Loucy (cell line): Measurements from ENCODE around the gene FOXK1.

Source experiments
- CTCF ChIP-seq: fragments of 200-600 bp; sonication (generic); conservative IDR thresholded peaks from 2 replicates; pipeline ENCODE4 v1.5.1; 2014; ENCODE audit warnings: mild to moderate bottlenecking, antibody characterized with exemption, low read length
- EZH2phosphoT487 ChIP-seq: fragments of 200-600 bp; IDR thresholded peaks from 2 replicates; pipeline ENCODE4 v1.6.1; 2018; ENCODE audit warnings: antibody characterized with exemption, mild to moderate bottlenecking, moderate library complexity, borderline replicate concordance

GRCh38 chr7:4747013-4747412, 64.9 kb downstream of the FOXK1 start:
- TF ChIP-seq CTCF (no peak), EZH2phosphoT487 (no peak)
